Esophagus squamous epithelium (tissue), 5 donors: ENCODE data around the gene RPH3AL. TPM values are rescaled to one million over a fixed set of nuclear protein-coding genes. Genes with fewer than 3 reads are reported as not detected.

Experiments used
- DNase-seq: peaks from one replicate; lab custom pipeline; 2025; lab: John Stamatoyannopoulos, UW
- H3K27ac ChIP-seq, 4 donors: fragments of 200-600 bp; sonication (generic); one replicate each; pipeline ENCODE4 v1.5.1; 2016 to 2019; ENCODE audit warnings: mild to moderate bottlenecking in 1 of 4
- H3K27me3 ChIP-seq, 4 donors: fragments of 200-600 bp; sonication (generic); 1 replicate in 3 of 4; 2 replicates in 1 of 4; pipeline versions ENCODE4 v1.5.1 to v1.6.0; 2017 to 2021; ENCODE audit warnings: antibody characterized with exemption in 1 of 4
- H3K36me3 ChIP-seq, 3 donors: fragments of 200-600 bp; sonication (generic); one replicate each; pipeline ENCODE4 v1.5.1; 2016 to 2019
- H3K4me1 ChIP-seq, 3 donors: fragments of 200-600 bp; sonication (generic); one replicate each; pipeline ENCODE4 v1.5.1; 2017 to 2019
- H3K4me3 ChIP-seq, 4 donors: fragments of 200-600 bp; sonication (generic); 1 replicate in 3 of 4; 2 replicates in 1 of 4; pipeline ENCODE4 v1.5.1; 2016 to 2019; ENCODE audit warnings: mild to moderate bottlenecking in 2 of 4, moderate library complexity in 1 of 4
- H3K9me3 ChIP-seq, 3 donors: fragments of 200-600 bp; sonication (generic); one replicate each; pipeline ENCODE4 v1.5.1; 2016 to 2019
- CTCF ChIP-seq, 6 experiments: fragments of 450-650 bp in 4 of 6; fragments of 200-600 bp in 2 of 6; sonication (generic) in 2 of 6; IDR thresholded peaks; one replicate each; pipeline ENCODE4 v1.5.1; 2016 to 2019; ENCODE audit warnings: antibody characterized with exemption in 6 of 6, mild to moderate bottlenecking in 4 of 6, moderate library complexity in 4 of 6
- POLR2A ChIP-seq, 4 donors: fragments of 450-650 bp; IDR thresholded peaks; one replicate each; pipeline ENCODE4 v1.6.1; 2017; ENCODE audit warnings: antibody characterized with exemption in 4 of 4, mild to moderate bottlenecking in 4 of 4, moderate library complexity in 3 of 4
- WGBS, 2 donors: methylation state at CpG; one replicate each; pipeline ENCODE4 v1.1.5; 2018; 5-methylcytosine and 5-hydroxymethylcytosine counted together
- intact Hi-C: fragments of 100-400 bp; cut with DNase I; formaldehyde crosslinking; loops from one replicate; pipeline ENCODE4 v1.15.0; 2022
- total RNA-seq, 4 donors: library from RNA; depleted of rRNA; stranded (reverse); fragments of >200 nt; gene quantifications; one replicate each; pipeline ENCODE4 v1.1.0, GENCODE V29; 2016
- donor health status: DM: yes; HTN: yes; CAD: no.

The RPH3AL gene
- total RNA-seq, 4 donors from 2014 or later, result 5.2 to 18.3 (median 7.5) TPM

GRCh38 chr17:233473-233941 lies 119.1 kb downstream of the RPH3AL start:
- no peak for DNase-seq

GRCh38 chr17:231966-232807 lies 120.4 kb downstream of the RPH3AL start:
- DNase-seq, result no peak
- H3K36me3 ChIP-seq, result no peaks in the 10 kb centered on the region
- H3K27me3 ChIP-seq, result no peaks in the 10 kb centered on the region
- 78 to 79% methylated on average over 11 to 19 of the region's 24 CpGs for WGBS, 2 donors
- H3K9me3 ChIP-seq, result no peaks in the 10 kb centered on the region
- intact Hi-C loops, result no loop called here
- TF ChIP-seq POLR2A (IDR thresholded peaks at IDR 0.05) (no peak), CTCF (IDR thresholded peaks at IDR 0.05) (no peak)
- peak overlapping the region in 3 of 4 donors; percentile 72 to 84 (median 83) for H3K27ac ChIP-seq
- no peak overlapping the region for H3K4me3 ChIP-seq
- H3K4me1 ChIP-seq, result peaks cover 3 to 26% (median 5%) of the 10 kb centered on the region in 3 donors

More at GRCh38 chr17:233473-233941, 119.1 kb downstream of the RPH3AL start:
- intact Hi-C loops, result no loop called here
- WGBS, 2 donors, result 44 to 55% methylated on average over 4 to 8 of the region's 11 CpGs
- Histone ChIP-seq H3K27ac (peak overlapping the region; percentile 27 to 84 (median 78)), H3K9me3 (no peaks in the 10 kb centered on the region), H3K4me1 (peaks cover 3 to 26% (median 5%) of the 10 kb centered on the region in 3 donors), H3K36me3 (no peaks in the 10 kb centered on the region), H3K4me3 (peak overlapping the region in 1 of 4 donors; percentile 30), H3K27me3 (no peaks in the 10 kb centered on the region)
- TF ChIP-seq CTCF (IDR thresholded peaks at IDR 0.05) (no peak), POLR2A (IDR thresholded peaks at IDR 0.05) (no peak)

- Histone ChIP-seq H3K27ac (no peak overlapping the region), H3K27me3 (no peaks in the 10 kb centered on the region), H3K4me3 (no peak overlapping the region), H3K36me3 (no peaks in the 10 kb centered on the region), H3K4me1 (peaks cover 3 to 26% (median 5%) of the 10 kb centered on the region in 3 donors), H3K9me3 (no peaks in the 10 kb centered on the region)
- 60 to 70% methylated on average over 1 to 9 of the region's 16 CpGs for WGBS, 2 donors
- intact Hi-C loops, result no loop called here
- TF ChIP-seq POLR2A (IDR thresholded peaks at IDR 0.05), result no peak
- no peak for TF ChIP-seq CTCF (IDR thresholded peaks at IDR 0.05)
- no peak for DNase-seq
Observed at GRCh38 chr17:231191-231965, 121.2 kb downstream of the RPH3AL start.

GRCh38 chr17:230395-230770 lies 122.2 kb downstream of the RPH3AL start:
- no peaks in the 10 kb centered on the region for H3K9me3 ChIP-seq
- intact Hi-C loops, result no loop called here
- DNase-seq, result no peak
- no peaks in the 10 kb centered on the region for H3K27me3 ChIP-seq
- peak overlapping the region in 1 of 4 donors; percentile 9 for H3K27ac ChIP-seq
- no peak for TF ChIP-seq POLR2A (IDR thresholded peaks at IDR 0.05)
- no peak for TF ChIP-seq CTCF (IDR thresholded peaks at IDR 0.05)
- H3K4me1 ChIP-seq, result peaks cover 3 to 26% (median 5%) of the 10 kb centered on the region in 3 donors
- H3K36me3 ChIP-seq, result no peaks in the 10 kb centered on the region
- 84 to 85% methylated on average over 7 of the region's 7 CpGs for WGBS, 2 donors
- no peak overlapping the region for H3K4me3 ChIP-seq
